ENCODE data around the gene DLX5.
"Not testable (repeated sequence)": the region's sequence is repeated elsewhere in the genome, so short reads cannot be mapped to it uniquely, and the experiment has no call there.

Gene DLX5

DNA sequence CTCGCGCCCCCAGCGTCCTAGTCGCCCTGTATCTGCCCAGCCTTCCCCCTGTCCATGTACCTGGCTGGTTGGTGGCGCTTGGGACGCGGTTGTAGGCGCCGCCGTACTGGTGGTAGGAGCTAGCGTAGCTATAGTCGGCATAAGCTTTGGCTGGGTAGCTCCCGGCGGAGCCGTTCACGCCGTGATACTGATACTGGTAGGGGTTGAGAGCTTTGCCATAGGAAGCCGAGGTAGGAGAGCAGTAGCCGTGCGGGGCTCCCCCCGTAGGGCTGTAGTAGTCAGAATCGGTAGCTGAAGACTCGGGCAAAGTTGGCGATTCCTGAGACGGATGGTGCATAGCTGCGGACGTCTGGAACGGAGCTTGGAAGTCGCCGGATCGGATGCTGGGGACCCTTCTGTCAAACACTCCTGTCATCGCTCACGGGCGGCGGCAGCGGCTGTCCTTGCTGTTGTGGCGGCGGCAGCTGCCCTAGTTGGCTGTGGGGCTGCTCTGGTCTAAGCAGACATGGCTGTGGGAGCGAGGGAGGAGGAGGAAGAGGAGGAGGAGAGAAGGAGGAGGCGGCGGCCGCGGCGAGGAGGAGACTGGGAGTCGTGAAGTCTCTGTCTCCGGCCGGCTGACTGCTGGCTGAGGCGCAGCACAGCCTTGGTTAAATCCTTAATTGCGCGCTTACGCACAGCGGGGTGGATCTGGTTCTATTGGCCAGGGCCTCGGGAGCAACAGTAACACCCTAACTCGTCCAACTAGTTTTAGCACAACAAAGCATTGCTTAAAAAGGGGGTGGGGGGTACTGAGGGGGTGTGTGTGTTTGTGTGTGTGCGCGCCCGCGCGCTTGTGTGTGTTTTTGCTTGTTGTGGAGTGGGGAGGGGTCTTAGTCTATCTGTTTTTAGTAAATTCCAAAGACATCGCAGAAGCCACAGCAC lies at the start of gene DLX5:
DLX5 (minus strand) TSS at position 623 of the 921 bp plus-strand sequence; CDS start at position 415, 208 bp downstream.
- Histone ChIP-seq H3K27ac (ENCODE audit: low read depth, low read length) (no peak within 1 kb of the TSS), H3K27me3 (ENCODE audit: control insufficient read depth in 1 of 2, insufficient read depth in 2 of 2, low read length in 2 of 2) (peaks cover 72 to 81% of the 10 kb centered on the region in 2 donors), H3K4me3 (ENCODE audit: low read depth in 1 of 2, low read length in 2 of 2) (peak within 1 kb of the TSS; percentile 18 to 47), H3K36me3 (ENCODE audit: insufficient read depth, low read length) (no peaks in the 10 kb centered on the region), H3K4me1 (ENCODE audit: insufficient read depth, low read length) (peaks cover 30% of the 10 kb centered on the region), H3K9me3 (ENCODE audit: low read length) (peaks cover 5% of the 10 kb centered on the region), H3K9ac (ENCODE audit: low read length) (no peak within 1 kb of the TSS)

DNA sequence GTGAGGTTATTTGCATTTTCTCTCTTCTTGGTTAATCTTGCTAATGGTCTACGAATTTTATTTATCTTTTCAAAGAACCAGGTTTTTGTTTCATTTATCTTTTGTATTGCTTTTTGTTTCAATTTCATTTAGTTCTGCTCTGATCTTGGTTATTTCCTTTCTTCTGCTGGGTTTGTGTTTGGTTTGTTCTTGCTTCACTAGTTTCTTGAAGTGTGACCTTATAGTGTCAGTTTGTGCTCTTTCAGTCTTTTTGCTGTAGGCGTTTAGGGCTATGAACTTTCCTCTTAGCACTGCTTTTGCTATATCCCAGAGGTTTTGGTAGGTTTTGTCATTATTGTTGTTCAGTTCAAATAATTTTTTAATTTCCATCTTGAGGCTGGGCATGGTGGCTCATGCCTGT lies 47.4 kb upstream of the DLX5 start:
- H3K4me1 ChIP-seq (ENCODE audit: insufficient read depth, low read length); H3K27ac ChIP-seq (ENCODE audit: low read depth, low read length); H3K4me3 ChIP-seq (ENCODE audit: low read depth in 1 of 2, low read length in 2 of 2); H3K9me3 ChIP-seq (ENCODE audit: low read length); H3K9ac ChIP-seq (ENCODE audit: low read length); H3K36me3 ChIP-seq (ENCODE audit: insufficient read depth, low read length); H3K27me3 ChIP-seq (ENCODE audit: control insufficient read depth in 1 of 2, insufficient read depth in 2 of 2, low read length in 2 of 2): not testable (repeated sequence)

DNA sequence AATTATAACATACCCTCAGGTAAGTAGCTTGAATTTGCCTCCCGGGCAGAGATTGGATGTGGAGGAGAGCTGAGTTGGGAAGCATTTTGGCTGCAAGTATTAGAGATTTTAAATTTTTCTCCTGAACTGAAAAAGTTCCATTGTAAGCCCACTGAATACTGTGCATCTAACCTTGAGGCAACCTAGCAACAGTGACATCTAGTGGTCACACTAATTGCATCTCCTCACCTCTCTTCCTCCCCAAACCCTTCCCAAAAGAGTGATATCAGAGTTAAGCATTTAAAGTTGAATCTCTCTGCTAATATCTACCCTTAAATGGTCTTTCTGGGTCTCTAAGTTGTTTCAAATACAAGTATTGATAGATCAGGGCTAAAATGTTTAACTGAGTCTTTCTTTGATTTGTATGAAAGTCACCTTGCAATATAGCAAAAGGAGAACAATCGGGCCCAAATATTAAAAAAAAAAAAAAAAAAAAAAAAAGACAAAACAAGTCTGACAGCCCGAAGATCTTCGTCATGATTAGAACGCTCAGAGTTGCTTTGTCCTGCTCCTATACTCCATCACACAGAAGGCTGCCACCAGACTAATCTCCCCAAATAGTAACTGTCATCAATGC lies 40.4 kb upstream of the DLX5 start:
- H3K9me3 ChIP-seq (ENCODE audit: low read length) = no peaks in the 10 kb centered on the region
- H3K4me3 ChIP-seq (ENCODE audit: low read depth in 1 of 2, low read length in 2 of 2) = no peak overlapping the region
- no peaks in the 10 kb centered on the region for H3K36me3 ChIP-seq (ENCODE audit: insufficient read depth, low read length)
- H3K27me3 ChIP-seq (ENCODE audit: control insufficient read depth in 1 of 2, insufficient read depth in 2 of 2, low read length in 2 of 2) = no peaks in the 10 kb centered on the region
- no peak overlapping the region for H3K9ac ChIP-seq (ENCODE audit: low read length)
- no peaks in the 10 kb centered on the region for H3K4me1 ChIP-seq (ENCODE audit: insufficient read depth, low read length)
- H3K27ac ChIP-seq (ENCODE audit: low read depth, low read length) = no peak overlapping the region

DNA sequence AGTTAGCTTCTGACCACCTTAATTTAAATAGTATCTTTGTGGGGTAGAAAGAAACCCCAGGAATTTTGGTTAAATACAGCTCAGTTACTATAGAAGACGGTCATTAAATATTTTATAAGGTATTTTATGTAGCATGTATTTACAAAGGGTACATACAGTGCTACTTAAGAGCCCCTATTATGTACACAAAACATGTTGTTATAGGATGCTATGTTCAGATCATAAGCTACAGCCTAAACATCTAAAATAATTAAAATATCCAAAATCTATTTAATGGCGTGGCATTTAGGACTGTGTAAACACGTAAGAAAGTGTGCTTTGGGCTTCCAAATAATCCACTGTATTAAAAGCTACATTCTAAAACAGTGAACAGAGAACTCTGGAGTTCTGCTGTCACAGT lies 39.4 kb upstream of the DLX5 start:
- H3K4me3 ChIP-seq (ENCODE audit: low read depth in 1 of 2, low read length in 2 of 2) = no peak overlapping the region
- no peak overlapping the region for H3K27ac ChIP-seq (ENCODE audit: low read depth, low read length)
- H3K9ac ChIP-seq (ENCODE audit: low read length) = no peak overlapping the region
- no peaks in the 10 kb centered on the region for H3K4me1 ChIP-seq (ENCODE audit: insufficient read depth, low read length)
- no peaks in the 10 kb centered on the region for H3K27me3 ChIP-seq (ENCODE audit: control insufficient read depth in 1 of 2, insufficient read depth in 2 of 2, low read length in 2 of 2)
- H3K36me3 ChIP-seq (ENCODE audit: insufficient read depth, low read length) = no peaks in the 10 kb centered on the region
- no peaks in the 10 kb centered on the region for H3K9me3 ChIP-seq (ENCODE audit: low read length)

DNA sequence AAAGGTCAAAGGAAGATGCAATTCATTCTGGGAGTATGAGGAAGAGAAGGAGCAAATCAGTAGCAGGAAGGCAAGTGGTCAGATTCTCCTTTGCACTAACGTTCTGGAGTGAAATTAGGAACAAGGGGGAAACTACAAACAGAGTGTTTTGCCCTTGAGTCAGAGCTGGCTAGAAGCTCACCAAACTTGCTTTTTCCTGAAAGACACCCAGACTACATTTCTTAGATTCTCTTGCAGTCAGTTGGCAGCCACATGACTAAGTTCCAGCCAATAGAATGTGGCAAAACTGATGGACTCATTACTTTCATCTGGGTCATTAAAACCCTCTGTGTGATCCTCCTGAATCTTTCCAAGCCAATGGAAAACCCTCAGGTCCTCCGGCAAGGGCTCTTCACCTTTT lies 18.6 kb upstream of the DLX5 start:
- H3K36me3 ChIP-seq (ENCODE audit: insufficient read depth, low read length) = no peaks in the 10 kb centered on the region
- no peaks in the 10 kb centered on the region for H3K27me3 ChIP-seq (ENCODE audit: control insufficient read depth in 1 of 2, insufficient read depth in 2 of 2, low read length in 2 of 2)
- no peak overlapping the region for H3K27ac ChIP-seq (ENCODE audit: low read depth, low read length)
- H3K4me3 ChIP-seq (ENCODE audit: low read depth in 1 of 2, low read length in 2 of 2) = no peak overlapping the region
- H3K9me3 ChIP-seq (ENCODE audit: low read length) = no peaks in the 10 kb centered on the region
- no peaks in the 10 kb centered on the region for H3K4me1 ChIP-seq (ENCODE audit: insufficient read depth, low read length)
- no peak overlapping the region for H3K9ac ChIP-seq (ENCODE audit: low read length)

DNA sequence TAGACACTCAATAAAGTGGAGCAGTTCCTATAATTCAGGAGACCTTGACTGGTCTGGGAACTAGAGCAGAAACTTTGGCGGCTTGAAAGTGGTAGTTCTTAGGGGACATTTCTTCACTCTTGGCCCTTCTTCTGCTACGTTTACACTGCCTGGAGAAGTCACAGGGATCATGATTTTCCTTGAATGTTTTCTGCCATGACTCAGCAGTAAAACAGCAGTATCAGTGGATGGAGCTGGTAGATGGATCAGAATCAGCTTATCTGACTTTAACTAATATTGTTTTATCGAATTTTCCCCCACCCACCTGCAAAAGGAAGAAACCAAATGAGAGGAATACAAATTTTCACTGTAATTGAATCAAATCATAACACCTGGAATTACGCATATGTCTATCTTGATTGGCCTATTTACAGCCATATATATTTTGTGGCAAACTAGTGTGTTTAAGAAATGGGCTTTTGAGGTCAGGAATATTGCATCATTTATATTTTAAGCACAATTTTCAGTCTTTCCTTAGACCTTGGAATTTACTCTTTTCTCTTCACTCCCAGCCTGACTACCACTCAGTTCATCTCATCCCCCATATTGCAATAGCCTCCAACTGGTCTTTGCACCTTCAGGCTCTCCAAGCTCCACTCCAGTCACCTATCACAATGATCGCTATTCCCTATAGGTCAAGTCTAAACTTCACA lies 14.9 kb upstream of the DLX5 start:
- Histone ChIP-seq H3K27ac (ENCODE audit: low read depth, low read length) (no peak overlapping the region), H3K36me3 (ENCODE audit: insufficient read depth, low read length) (no peaks in the 10 kb centered on the region), H3K27me3 (ENCODE audit: control insufficient read depth in 1 of 2, insufficient read depth in 2 of 2, low read length in 2 of 2) (no peaks in the 10 kb centered on the region), H3K4me1 (ENCODE audit: insufficient read depth, low read length) (no peaks in the 10 kb centered on the region), H3K4me3 (ENCODE audit: low read depth in 1 of 2, low read length in 2 of 2) (no peak overlapping the region), H3K9ac (ENCODE audit: low read length) (no peak overlapping the region), H3K9me3 (ENCODE audit: low read length) (no peaks in the 10 kb centered on the region)

DNA sequence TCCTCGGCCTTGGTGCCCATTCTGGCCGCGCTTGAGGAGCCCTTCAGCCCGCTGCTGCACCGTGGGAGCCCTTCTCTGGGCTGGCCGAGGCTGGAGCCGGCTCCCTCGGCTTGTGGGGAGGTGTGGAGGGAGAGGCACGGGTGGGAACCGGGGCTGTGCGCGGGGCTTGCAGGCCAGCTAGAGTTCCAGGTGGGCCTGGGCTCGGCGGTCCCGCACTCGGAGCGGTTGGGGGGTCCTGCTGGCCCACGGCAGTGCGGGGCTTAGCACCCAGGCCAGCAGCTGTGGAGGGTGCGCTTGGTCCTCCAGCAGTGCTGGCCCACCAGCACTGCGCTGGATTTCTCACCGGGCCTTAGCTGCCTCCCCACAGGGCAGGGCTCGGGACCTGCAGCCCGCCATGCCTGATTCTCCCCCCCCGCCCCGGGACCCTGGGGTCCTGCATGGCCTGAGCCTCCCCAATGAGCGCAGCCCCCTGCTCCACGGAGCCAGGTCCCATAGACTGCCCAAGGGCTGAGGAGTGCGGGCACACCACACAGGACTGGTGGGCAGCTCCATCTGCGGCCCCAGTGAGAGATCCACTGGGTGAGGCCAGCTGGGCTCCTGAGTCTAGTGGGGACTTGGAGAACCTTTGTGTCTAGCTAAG lies 9.7 kb upstream of the DLX5 start:
- not testable (repeated sequence) for H3K27ac ChIP-seq (ENCODE audit: low read depth, low read length); H3K9me3 ChIP-seq (ENCODE audit: low read length); H3K9ac ChIP-seq (ENCODE audit: low read length); H3K4me1 ChIP-seq (ENCODE audit: insufficient read depth, low read length); H3K36me3 ChIP-seq (ENCODE audit: insufficient read depth, low read length); H3K27me3 ChIP-seq (ENCODE audit: control insufficient read depth in 1 of 2, insufficient read depth in 2 of 2, low read length in 2 of 2); H3K4me3 ChIP-seq (ENCODE audit: low read depth in 1 of 2, low read length in 2 of 2)

DNA sequence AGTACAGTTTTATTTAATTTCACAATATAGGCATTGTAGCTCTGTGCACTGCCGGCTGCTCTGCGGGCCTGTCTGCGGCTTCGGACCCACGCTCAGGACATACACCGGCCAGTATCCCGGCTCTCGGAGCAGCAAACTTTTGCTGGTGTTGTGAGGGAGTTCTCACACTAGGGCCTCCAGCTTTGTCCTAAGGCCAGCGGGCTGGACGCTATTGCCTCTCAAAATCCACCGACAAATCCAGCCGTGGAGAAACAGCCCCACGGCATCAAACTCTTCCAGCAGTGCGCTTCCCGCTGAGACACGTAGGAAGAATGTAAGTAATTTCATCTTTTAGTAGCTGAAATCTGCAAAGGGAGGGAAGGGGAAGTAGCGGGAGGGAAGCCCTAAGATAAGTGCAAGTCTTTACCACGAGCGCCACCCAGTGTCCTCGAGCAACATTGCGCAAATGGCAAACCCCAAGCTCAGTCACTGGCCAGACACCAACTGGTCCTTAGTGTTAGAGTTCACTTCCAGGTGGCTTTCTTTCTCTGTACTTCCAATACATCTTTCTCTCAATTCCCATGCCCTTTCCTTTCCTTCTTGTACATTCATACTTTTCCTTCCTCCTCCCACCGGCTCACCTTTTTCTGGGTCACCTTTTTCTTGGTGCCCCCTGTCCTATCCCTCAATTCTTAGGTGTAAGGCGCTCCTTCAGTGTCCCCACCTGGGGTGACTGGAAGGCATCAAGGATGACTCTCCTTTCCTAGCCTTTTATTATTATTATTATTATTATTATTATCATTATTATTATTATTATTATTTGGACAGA lies 3.0 kb upstream of the DLX5 start:
- Histone ChIP-seq H3K9me3 (ENCODE audit: low read length) (no peaks in the 10 kb centered on the region), H3K36me3 (ENCODE audit: insufficient read depth, low read length) (no peaks in the 10 kb centered on the region), H3K9ac (ENCODE audit: low read length) (peak overlapping the region; percentile 13), H3K4me1 (ENCODE audit: insufficient read depth, low read length) (peaks cover 30% of the 10 kb centered on the region), H3K27me3 (ENCODE audit: control insufficient read depth in 1 of 2, insufficient read depth in 2 of 2, low read length in 2 of 2) (peaks cover 47 to 56% of the 10 kb centered on the region in 2 donors), H3K27ac (ENCODE audit: low read depth, low read length) (no peak overlapping the region), H3K4me3 (ENCODE audit: low read depth in 1 of 2, low read length in 2 of 2) (peak overlapping the region; percentile 47 to 76)

DNA sequence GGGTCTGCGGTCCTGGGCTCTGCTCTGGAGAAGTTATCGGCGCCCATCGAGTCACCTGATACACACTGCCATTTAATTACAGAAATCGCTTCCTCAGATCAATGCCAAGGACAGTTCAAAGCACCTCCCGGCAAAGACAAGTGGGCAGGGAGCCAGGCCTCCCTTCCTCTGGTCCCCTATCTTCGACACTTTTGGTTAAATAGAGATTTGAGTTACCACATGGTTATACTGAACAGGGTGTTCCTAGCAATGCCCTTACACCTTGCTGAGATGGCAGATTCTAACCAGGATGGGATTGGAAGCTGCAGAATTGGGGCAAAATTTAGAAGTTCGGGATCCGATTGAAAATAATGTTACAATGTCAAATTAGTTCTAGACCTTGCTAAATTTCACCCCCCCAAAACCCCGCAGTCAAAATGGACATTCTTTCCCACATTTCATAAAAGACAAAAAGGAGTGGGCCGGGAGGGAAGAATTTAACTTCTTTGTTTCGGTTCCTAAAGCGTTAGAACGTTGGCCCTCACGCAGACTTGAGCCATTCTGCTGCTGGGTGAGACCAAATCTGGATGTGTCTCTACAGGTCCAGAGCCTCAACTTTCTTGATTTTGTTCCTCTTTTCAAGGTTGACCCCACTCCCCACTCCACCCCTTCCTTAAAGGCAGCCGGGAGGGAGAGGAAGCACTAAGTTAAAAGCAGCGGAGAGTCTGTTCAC lies 2.2 kb upstream of the DLX5 start:
- Histone ChIP-seq H3K4me3 (ENCODE audit: low read depth in 1 of 2, low read length in 2 of 2) (peak overlapping the region; percentile 47 to 76), H3K4me1 (ENCODE audit: insufficient read depth, low read length) (peaks cover 30% of the 10 kb centered on the region), H3K9ac (ENCODE audit: low read length) (peak overlapping the region; percentile 13), H3K27ac (ENCODE audit: low read depth, low read length) (no peak overlapping the region), H3K9me3 (ENCODE audit: low read length) (peaks cover 5% of the 10 kb centered on the region), H3K36me3 (ENCODE audit: insufficient read depth, low read length) (no peaks in the 10 kb centered on the region), H3K27me3 (ENCODE audit: control insufficient read depth in 1 of 2, insufficient read depth in 2 of 2, low read length in 2 of 2) (peaks cover 55 to 64% of the 10 kb centered on the region in 2 donors)

DNA sequence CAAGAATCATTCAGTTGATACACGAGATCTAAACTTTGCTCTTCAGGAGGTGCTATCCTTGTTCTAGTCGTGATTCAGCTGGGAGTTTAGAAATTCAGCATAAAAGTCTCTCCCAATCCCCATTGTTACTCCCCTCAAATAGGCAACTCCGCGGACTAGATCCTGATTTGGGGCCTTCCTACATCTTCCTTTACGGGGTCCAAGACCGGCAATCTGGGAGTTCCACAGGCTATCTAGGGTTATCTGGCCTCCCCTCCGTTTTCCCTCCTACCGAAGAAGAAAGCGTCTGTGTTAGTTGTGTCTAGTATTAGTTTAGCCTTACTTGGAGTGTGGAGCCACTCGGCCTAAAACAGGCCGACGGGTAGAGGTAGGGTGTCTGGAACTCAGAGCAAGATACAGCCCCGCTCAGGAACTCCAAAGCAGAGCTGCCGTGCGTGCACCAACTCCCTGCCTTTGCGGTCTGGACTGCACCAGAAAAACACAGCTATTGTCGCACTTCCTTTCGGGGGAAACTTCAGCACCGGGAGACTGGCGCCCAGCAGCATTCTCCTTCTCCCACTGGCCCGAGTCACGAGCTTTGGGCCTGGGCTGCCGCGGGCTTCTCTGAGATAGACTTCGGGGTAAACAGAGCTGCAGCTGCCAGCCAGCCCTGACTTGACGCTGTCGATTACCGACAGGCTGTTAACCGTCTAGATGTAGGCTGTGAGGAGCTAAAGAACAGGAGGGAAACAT lies 1.5 kb upstream of the DLX5 start:
- Histone ChIP-seq H3K9me3 (ENCODE audit: low read length) (peaks cover 5% of the 10 kb centered on the region), H3K36me3 (ENCODE audit: insufficient read depth, low read length) (no peaks in the 10 kb centered on the region), H3K4me3 (ENCODE audit: low read depth in 1 of 2, low read length in 2 of 2) (peak overlapping the region in 1 of 2 donors; percentile 76), H3K27me3 (ENCODE audit: control insufficient read depth in 1 of 2, insufficient read depth in 2 of 2, low read length in 2 of 2) (peaks cover 62 to 71% of the 10 kb centered on the region in 2 donors), H3K27ac (ENCODE audit: low read depth, low read length) (no peak overlapping the region), H3K9ac (ENCODE audit: low read length) (peak overlapping the region; percentile 13), H3K4me1 (ENCODE audit: insufficient read depth, low read length) (peaks cover 30% of the 10 kb centered on the region)
